ENCODE measurements around the gene C15orf61.

Gene C15orf61

DNA sequence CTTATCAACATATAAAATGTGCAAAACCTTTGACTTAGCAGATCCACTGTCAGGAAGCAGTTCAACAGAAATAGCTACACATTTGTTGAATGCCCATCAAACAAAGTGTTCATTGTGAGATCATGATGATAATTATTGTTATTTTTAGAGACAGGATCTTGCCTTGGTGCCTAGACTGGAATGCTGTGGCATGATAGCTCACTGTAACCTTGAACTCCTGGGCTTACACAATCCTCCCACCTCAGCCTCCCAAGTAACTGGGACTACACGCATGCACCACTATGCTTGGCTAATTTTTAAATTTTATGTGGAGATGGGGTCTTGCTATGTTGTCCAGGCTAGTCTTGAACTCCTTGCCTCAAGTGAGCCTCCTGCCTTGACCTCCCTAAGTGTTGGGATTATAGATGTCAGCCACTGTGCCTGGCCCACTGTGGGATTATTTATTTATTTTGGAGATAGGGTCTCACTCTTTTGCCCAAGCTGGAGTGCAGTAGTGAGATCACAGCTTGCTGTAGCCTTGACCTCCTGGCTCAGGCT, 30.3 kb downstream of the C15orf61 start:
- no peak for DNase-seq (ENCODE audit: low spot score)

DNA sequence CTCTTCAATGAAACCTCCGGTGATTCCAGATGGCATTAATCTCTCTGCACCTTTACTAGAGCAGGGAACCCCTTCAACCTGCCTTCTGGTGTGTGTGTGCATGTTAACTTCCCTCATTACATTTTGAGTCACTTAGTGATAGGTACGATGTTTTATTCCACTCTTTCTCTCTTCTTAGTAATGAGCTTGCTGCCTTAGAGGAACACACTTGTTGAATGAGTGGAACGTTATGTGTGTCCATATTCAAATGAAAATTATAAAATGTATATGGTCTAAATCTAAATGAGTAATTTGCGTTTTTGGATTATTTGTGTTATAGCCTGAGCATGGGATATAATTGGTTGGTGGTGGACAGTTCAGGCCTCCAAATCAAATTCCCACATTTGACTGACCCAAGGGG, 33.6 kb downstream of the C15orf61 start:
- DNase-seq (ENCODE audit: low spot score), result no peak

DNA sequence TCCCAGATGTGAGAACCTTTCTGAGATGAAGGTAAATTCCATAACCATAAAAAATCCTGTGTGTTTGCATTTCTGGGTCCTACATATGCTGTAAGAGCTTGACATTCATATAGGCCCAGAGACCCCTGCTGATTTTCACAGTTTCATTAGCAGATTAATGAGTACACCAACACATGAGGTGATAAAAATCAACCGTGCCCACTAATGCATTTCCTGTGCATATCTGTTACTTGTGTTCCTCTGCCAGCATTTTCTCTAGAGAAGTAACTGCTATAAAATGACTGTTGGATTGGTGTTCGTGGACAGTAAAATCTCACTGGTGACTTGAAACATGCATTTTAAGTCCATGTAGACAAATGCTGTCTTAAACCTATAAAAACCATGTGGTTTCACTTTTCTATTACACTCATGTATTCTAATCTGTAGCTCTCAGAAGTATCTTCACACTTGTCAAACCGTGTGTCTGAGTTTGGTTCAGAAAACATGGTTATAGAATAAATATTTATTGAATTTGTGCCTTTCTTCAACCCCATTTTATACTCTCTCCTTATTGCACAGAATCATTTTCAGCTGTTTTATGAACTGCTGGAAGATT, 36.1 kb downstream of the C15orf61 start:
- no peak for DNase-seq (ENCODE audit: low spot score)

DNA sequence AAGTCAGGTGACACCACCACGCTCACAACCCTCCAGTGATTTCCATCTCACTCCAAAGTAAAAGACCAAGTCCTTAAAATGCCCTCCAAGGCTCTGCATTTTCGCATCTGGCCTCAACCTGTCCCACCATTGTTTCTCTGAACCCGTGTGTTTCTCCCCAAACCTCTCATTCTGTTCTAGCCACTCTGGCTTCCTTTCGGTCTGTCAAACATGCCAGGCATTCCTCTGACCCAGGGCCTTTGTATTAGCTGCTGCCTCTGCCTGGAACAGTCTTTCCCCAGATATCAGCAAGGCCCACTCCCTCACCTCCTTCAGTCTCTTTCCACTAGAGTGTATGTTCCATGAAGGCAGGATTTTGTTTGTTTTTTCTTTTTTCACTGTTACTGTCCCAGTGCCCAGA, 37.6 kb downstream of the C15orf61 start:
- DNase-seq (ENCODE audit: low spot score), result no peak

DNA sequence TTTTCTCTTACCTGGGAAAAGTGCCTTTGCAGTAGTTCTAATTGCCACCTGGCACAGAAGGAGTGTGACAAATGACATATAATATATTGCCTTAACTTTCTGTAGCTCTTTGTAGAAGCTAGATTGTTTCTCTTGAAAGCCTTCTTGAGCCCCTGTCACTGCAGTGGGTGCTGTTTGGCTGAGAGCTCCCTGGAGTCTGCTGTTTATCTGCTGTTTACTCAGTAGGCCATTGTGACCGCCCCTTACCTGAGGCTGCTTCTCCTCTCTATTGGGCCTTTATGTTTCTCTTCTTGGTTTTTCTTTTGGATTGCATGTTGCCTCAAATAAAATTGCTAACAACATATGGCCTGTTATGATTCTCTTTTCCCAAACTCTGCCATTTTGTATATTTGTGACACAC, 38.2 kb downstream of the C15orf61 start:
- no peak for DNase-seq (ENCODE audit: low spot score)

DNA sequence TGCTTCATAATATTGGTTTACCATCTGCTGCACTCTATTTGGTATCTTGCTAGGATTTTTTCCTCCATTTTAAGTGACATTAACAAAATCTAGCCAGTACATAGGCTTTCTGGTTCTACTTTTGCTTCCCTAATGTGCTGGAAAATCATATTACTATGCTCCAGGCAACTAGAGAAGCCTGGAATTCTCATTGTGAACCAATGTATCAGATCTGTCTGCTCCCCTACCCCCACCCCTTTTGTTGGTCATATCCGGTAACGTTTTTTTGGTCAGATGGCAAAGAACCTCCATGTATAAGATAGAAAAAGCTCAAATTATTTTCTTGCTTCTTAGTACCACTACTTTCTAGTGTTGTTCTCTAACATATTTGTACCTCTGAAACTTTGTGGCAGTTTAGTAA, 38.6 kb downstream of the C15orf61 start:
- no peak for DNase-seq (ENCODE audit: low spot score)

DNA sequence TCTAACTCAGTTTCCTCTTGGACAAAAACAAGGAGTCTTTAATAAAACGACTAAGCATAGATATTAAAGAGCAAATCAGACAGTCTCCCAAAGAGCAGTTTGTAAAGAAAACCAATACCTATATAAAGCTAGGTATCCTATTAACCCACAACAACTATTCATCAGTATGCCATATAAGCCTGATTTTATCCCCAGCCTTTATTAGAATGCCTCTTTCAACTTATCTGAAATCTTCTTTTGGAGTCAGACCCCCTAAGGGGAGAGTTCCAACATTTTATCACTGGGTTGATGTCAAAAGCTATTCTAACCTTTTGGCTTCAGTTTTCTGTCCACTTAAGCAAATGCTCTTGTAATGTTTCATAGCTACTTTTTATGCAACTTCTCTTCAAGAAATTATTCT, 39.4 kb downstream of the C15orf61 start:
- no peak for DNase-seq (ENCODE audit: low spot score)

DNA sequence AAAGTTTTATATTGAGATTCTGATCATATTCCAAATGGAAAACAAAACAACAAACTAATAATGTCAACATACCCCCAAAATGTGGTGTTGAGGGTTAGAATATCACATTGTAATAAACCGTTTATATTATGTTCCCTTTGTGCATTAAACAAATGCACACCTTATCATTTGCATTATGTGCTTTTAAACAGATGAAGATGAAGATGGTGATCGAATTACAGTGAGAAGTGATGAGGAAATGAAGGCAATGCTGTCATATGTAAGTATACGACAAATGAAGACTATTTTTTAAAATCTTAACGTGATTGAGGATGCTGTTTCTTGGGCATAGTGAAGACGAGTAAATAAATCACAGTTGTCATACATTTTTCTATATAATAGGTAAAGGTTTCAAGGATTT, 42.2 kb downstream of the C15orf61 start:
- DNase-seq (ENCODE audit: low spot score), result no peak

DNA sequence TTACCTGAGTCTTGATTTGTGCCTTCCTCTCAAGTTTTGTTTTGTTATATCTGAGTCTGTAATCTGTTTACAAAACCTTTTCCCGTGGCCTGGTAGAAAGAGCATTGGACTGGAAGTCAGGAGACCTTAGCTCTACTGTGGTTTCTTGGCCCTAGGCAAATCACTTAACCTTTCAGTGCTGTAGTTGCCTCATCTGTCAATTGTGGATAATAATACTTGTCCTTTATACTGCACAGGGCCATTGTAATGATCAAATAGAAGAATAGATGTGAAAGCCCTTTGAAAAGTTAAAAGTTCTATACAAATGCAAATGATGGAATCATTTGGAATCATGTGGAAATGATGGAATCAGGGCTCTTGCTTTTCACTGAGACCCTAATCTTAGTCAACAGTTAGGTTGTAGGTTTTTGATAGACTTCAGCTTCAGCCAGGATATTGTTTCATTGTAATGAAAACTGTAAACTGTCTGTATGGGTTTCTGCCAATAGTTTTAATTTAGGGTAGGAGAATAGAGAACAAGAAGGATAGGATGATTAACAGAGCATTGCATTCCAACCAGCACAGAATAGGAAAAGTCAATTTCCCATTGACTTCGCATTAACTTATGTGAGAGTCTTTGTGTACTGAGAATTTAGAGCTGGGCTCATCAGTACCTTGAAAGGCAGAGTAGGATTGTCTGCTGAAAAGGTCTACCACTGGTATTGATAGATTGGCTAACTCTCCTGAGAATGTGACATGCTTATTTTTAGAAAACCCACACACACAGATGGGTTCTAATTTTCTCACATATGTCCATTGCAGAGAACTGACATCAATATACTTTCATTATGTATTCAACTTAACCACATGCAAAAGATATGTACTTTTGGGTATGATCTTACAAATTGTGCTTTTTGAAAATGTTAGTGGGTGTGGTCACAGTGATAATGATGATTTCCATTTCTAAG, 43.4 kb downstream of the C15orf61 start:
- DNase-seq (ENCODE audit: low spot score), result no peak

DNA sequence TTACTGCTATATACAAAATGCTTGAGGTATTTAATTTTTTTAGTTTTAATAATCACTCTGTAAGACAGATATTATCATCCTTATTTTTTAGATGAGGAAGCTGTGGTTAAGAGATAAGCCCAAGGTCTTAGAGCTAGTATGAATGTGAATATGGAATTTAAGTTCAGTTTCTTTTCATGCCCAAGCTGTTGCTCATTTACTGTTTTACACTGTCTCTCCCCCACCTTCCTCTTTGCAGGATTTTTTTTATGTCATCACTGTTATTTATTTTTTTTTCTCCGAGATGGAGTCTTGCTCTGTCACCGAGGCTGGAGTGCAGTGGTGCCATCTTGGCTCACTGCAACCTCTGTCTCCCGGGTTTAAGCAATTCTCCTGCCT, 44.0 kb downstream of the C15orf61 start:
- DNase-seq (ENCODE audit: low spot score), result no peak

DNA sequence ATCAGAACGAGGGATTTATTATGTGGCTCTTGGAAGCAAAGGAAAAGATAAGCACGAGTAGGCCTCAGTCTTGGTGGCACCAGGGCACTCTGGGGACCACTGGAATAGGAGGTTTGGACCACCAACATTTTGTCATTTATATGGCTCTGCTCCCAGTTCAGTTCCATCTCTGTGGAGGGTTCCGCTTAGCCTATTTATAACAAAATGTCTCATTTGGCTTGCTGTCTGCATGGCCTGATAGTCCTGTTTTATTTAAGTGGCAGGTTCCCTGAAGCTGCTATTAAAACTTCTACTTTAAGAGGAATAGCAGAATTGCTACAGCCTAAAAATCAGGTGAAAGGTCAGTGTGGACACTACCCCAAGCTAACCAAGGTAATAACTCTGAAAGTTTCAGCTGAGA, 48.7 kb downstream of the C15orf61 start:
- DNase-seq (ENCODE audit: low spot score), result no peak

DNA sequence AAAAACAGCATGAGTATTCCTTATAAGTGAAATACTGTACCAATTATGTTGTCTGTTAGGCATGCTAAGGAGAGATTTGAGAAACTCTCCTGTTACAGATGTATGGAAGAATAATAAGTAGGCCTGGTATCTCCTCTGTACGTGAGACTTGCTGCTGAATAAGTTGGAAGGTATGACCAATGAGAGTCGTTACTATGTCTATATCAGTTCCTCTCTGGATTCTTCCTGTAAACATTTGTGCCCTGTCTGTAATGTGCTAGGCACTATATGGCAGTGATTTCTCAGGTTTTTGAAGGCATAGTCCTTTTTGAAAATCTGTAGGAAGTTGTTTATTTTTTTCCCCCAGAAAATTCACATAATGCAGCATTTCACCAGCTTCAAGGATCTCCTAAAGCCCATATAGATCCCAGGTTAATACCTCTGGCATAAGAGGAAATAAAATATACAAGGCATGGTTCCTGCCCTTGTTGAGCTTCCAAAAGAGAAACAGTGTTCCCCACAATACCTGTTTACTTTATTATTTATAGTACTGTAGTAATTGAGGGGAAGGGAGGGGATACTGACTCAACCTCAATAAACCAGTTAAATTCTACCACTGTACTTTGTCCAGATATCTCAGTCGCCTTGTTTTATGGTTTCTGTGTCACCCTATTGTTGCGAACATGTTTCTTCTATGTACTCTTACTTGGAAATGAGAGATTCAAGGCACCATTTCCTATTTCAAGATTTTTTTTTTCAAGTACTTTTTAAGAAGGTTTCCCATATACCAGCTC, 50.1 kb downstream of the C15orf61 start:
- DNase-seq (ENCODE audit: low spot score), result no peak

DNA sequence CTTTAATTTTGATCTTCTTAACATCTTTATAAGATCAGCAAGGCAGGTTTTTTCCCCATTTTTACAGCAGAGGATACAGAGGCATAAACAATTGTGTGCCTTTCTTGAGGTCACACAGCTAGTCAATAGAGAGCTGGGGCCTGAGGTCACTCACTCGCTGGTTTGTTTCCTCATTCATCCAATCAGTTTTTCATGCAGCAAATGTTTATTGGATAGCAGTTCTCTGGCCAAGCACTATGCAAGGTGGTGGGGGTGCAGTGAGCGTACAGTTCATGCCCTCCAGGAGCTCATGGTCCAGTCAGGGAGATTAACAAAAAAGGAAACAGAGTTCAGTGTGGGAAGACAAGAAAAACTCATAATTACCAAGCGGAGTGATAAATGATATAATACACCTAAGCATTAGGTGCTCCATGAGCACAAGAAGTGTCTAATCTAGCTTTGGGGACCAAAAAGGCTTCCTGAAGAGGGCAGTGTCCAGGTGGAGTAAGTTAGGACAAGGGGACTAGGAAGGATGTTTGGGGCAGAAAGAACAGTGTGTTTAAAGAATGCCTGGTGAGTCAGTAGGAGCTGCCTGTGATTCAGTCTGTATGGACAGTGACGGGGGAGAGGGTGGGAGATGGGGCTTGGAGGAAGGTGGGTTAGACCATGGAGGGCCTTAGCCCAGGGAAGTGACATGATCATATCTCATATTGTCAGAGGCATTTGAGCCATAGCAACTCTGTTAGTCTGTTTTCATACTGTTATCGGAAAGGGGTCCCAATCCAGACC, 50.9 kb downstream of the C15orf61 start:
- no peak for DNase-seq (ENCODE audit: low spot score)

DNA sequence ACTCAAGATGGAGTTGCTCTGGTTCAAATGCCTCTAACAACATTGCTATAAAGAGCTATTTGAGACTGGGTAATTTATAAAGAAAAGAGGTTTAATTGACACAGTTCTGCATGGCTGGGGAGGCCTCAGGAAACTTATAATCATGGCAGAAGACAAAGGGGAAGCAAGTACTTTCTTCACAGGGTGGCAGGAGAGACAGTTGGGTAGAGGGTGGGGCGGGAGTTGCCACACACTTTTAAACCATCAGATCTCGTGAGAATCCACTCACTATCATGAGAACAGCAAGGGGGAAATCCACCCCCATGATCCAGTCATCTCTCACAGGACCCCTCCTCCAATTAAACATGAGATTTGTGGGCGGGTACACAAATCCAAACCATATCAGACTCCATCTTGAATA, 52.3 kb downstream of the C15orf61 start:
- DNase-seq (ENCODE audit: low spot score), result no peak

DNA sequence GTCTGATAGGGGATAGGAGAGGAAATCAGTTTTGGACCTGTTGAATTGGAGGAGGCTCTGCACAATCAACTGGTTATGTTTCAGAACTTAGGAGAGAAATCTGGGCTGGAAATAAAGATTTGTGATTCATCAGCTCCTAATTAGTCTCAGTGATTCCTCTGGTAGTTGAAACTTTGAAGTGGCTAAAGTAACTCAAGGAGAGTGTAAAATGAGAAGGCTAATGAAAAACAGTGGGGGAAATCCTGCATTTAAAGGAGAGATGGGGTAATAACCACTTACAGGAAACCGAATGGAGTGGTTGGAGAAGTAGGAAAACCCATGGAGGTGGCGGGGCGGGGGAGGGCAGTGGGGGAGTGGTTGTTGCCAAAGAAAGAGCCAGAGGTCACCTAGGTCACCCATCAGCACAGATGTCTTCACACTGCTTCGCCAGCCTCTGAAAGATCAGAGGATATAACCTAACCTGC, 54.1 kb downstream of the C15orf61 start:
- DNase-seq (ENCODE audit: low spot score), result no peak

DNA sequence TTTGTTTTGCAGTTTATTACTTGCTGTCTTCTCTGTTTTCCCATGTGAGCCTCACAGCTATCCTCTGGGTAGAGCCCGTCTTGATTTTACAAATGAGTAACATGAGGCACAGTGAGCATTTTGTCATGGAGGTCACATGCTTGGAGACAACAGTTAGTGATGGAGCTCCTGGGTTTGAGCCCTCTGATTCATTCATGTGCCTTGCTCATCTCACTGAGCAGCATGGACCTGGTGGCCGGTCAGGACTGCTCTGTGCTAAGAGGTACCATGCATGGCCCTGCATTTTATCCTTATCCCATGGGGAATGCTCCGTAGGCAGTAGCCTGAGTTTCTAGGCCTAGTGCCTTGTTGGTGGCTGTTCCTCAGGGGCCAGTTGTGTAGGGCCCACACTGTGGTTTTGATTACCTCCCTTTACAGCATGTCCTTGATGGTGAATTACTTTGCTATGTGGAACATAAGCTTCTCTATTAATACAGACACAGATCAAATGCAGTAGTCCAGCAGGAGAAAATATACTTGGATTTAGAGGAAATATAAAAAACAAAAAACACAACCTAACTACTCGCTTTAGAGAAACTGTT, 57.2 kb downstream of the C15orf61 start:
- DNase-seq (ENCODE audit: low spot score), result no peak

DNA sequence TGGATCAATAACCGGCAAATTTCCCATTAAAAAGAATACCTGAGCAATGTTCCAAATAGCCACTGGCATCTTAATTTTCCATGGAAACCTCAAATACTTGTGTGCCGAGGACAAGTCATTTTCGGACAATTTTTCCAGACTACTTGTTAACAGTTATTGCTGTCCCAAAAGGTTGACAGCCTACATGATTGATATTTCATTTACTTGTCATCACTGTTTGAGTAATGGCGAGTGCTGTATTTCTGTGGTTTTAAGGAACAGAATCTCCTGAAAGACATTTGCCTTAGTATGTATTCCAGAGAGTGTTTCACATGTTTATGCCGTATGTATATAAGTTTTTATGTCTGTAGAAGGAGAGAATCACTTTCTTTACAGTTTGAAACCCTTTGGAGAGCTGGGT, 58.2 kb downstream of the C15orf61 start:
- no peak for DNase-seq (ENCODE audit: low spot score)
